GM18519 (cell line): ENCODE results near the gene ZBTB8A.
"Not testable (repeated sequence)": the region's sequence is repeated elsewhere in the genome, so short reads cannot be mapped to it uniquely, and the experiment has no call there.

Experiments used
- ATAC-seq: cut with Tn5 transposase; IDR thresholded peaks from one replicate; pipeline ENCODE4 v1.9.1; 2021; ENCODE audit warnings: mild to moderate bottlenecking, moderate library complexity; ENCODE audit not compliant: unreplicated experiment, low FRiP score

The ZBTB8A gene

GRCh38 chr1:32536117-32536516 lies 3.1 kb upstream of the ZBTB8A start:
- no peak for ATAC-seq

GRCh38 chr1:32536764-32537163 lies 2.5 kb upstream of the ZBTB8A start:
- no peak for ATAC-seq

- ATAC-seq = no peak
Observed at GRCh38 chr1:32539584-32540571, 651 bp downstream of the ZBTB8A start.

- no peak for ATAC-seq
Observed at GRCh38 chr1:32540605-32541004, 1.4 kb downstream of the ZBTB8A start.

- no peak for ATAC-seq
Observed at GRCh38 chr1:32541064-32541566, 1.9 kb downstream of the ZBTB8A start.

- ATAC-seq = no peak
Observed at GRCh38 chr1:32546611-32547010, 7.4 kb downstream of the ZBTB8A start.

- no peak for ATAC-seq
Observed at GRCh38 chr1:32549616-32550015, 10.4 kb downstream of the ZBTB8A start.

- ATAC-seq = no peak
Observed at GRCh38 chr1:32554288-32554687, 15.1 kb downstream of the ZBTB8A start.

GRCh38 chr1:32557035-32557434 lies 17.8 kb downstream of the ZBTB8A start:
- ATAC-seq = not testable (repeated sequence)

GRCh38 chr1:32557812-32558211 lies 18.6 kb downstream of the ZBTB8A start:
- no peak for ATAC-seq

GRCh38 chr1:32568929-32569328 lies 29.7 kb downstream of the ZBTB8A start:
- no peak for ATAC-seq

- no peak for ATAC-seq
Observed at GRCh38 chr1:32580348-32581017, 41.3 kb downstream of the ZBTB8A start.

GRCh38 chr1:32592943-32593342 lies 53.7 kb downstream of the ZBTB8A start:
- ATAC-seq = no peak

GRCh38 chr1:32600034-32600433 lies 60.8 kb downstream of the ZBTB8A start:
- ATAC-seq = no peak

- no peak for ATAC-seq
Observed at GRCh38 chr1:32605711-32606424, 66.6 kb downstream of the ZBTB8A start.

- ATAC-seq = no peak
Observed at GRCh38 chr1:32606565-32607371, 67.5 kb downstream of the ZBTB8A start.

- no peak for ATAC-seq
Observed at GRCh38 chr1:32609180-32609579, 70.0 kb downstream of the ZBTB8A start.

- ATAC-seq = no peak
Observed at GRCh38 chr1:32611859-32612188, 72.6 kb downstream of the ZBTB8A start.

GRCh38 chr1:32612189-32612881 lies 73.1 kb downstream of the ZBTB8A start:
- no peak for ATAC-seq

GRCh38 chr1:32613472-32613871 lies 74.2 kb downstream of the ZBTB8A start:
- no peak for ATAC-seq
